GM19035 (cell line): Measurements from ENCODE around the gene ANKLE1.
A peak's percentile ranks its signal among the peaks of the same experiment; 100 is the strongest.

ENCODE experiments used
- ATAC-seq: cut with Tn5 transposase; IDR thresholded peaks from one replicate; pipeline ENCODE4 v1.9.1; 2021; ENCODE audit not compliant: unreplicated experiment

Gene ANKLE1, protein sequence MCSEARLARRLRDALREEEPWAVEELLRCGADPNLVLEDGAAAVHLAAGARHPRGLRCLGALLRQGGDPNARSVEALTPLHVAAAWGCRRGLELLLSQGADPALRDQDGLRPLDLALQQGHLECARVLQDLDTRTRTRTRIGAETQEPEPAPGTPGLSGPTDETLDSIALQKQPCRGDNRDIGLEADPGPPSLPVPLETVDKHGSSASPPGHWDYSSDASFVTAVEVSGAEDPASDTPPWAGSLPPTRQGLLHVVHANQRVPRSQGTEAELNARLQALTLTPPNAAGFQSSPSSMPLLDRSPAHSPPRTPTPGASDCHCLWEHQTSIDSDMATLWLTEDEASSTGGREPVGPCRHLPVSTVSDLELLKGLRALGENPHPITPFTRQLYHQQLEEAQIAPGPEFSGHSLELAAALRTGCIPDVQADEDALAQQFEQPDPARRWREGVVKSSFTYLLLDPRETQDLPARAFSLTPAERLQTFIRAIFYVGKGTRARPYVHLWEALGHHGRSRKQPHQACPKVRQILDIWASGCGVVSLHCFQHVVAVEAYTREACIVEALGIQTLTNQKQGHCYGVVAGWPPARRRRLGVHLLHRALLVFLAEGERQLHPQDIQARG

DNA sequence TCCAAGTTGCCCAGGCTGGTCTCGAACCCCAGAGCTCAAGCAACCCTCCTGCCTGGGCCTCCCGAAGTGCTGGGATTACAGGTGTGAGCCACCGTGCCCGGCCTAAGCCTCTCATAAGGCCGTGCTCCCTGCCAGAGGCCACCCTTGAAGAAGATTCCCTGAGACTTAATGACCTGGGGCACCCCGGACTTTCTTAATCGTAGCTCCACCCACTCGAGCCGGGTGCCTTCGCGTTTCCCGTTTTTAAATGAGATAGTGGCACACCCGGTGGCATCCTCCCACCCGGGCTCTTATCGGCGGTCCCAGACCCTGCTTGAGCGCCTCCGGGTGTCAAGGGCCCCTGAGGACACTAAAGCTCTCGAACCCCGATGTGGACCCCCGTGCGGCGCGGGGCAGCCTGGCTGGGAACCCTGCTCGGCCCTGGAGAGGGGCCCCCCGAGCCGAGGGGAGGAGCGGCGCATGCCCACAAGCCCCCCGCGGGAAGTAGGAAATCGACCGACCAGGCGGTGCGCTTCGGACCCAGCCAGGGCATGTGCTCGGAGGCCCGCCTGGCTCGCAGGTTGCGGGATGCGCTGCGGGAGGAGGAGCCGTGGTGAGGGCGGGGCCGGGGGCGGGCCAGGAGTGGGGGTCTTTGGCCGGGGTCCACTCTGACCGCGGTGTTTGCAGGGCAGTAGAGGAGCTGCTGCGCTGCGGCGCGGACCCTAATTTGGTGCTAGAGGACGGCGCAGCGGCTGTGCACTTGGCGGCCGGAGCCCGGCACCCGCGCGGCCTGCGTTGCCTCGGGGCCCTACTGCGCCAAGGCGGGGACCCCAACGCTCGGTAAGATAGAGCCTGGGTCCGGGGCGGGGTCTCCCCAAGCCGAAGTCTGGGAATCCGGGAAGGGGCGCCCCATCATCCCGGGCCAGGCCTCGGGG is at the start of gene ANKLE1:
ANKLE1 (plus strand) TSS at position 511 of the 914 bp plus-strand sequence; CDS start at position 531, 20 bp downstream.
- ATAC-seq: peak; percentile 38

DNA sequence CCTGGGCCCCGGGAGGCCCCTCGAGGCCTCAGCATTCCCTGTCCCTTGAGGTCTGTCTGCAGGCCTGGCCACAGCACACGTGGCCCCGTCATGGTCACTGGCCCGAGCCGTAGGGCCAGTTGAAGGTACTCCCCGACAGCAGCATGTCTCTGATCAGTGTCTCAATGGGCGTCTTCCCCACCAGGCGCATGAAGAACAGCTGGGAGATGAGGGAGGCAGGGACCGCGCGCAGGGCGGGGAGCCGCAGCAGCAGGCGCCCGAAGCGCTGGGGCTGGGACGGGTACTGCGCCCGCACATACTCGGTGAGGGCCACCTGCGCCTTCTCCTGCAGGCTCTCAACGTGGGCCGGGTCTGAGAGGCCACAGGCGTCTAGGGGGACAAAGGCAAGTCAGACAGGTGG is 49.4 kb upstream of the ANKLE1 start:
- ATAC-seq: no peak

DNA sequence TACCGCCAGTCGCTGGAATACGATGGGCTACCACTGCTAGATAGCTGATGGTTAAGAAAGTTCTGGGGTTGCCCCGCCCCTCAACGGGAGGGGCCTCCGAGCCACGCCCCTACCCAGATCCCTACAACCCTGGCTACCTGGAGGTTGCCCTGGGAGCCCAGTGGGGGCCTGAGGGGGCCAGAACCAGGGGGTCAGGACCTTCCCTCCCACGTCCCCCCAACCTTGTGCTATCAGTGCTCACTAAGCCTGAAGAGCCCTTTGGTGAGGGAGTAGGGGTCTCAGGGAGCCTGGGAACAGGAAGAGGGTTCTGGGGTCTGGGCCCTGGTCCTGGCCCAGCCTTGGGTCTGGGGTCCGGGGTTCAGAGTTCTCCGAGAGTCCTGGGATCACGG is 46.8 kb upstream of the ANKLE1 start:
- ATAC-seq: peak; percentile 38

DNA sequence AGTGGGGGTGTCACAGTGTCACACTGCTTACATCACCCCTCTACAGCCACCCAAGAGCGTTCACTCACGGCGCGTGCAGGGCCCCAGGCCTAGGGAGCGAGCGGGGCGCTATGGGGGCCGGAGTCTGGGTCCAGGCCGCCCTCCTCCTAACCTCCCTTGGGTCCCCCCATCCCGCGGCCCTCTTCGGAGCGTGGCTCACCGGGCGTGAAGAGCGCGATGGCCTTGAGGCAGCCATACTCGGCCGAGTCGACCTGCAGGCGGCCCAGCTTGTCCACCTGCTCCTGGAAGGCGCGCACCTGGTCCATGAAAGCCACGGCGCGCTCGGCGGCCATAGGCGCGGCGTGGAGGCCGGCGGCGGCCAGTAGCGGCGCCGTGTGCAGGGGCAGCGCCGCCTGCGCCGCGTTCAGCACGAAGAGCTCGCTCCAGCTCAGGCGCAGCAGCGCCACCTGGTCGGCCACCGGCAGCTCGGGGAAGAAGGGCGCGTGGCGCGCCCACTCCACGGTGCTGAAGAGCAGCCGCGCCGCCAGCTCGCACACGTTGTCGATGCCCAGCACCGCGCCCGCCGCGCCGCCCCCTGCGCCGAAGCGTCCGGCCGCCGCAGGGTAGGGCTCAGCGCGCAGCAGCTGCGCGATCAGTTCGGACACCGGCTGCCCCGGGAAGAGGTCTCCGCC is 46.3 kb upstream of the ANKLE1 start:
- peak; percentile 80 for ATAC-seq

DNA sequence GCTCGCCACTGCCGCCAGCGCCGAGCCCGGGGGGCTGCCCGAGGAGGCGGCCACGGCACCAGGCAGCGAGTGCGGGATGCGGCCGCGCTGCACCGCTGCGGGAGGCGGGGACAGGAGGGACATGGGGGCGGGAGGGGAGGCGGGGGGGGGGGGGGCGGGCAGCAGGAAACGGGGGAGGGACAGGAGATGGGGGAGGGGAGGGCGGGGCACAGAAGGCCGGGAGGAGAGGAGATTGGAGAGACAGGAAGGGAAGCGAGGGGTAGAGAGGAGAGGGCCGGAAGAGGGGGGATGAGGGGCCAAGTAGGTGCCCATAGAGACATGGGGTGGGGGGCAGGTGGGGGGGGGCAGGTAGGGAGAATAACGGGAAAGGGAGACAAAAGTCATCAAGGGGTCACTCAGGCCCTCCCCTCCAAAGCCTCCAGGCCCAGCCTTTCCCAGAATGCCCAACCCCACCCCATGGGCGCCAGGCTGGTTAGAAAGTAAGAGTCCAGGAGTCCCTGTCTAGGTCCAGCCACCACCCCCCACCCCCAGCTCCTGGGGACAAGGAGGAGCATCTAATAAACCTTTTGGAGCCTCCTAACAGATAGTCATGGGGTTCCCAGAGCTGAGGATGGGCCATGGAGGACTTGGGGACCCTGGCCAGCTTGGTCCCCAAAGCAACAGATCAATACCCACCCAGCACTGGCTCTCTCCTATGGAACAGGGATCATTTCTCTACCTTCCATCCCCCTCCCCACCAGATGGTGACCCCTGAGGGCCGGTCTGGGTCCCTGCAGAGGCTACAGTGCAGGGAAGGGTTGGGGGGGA is 45.5 kb upstream of the ANKLE1 start:
- peak; percentile 20 for ATAC-seq

DNA sequence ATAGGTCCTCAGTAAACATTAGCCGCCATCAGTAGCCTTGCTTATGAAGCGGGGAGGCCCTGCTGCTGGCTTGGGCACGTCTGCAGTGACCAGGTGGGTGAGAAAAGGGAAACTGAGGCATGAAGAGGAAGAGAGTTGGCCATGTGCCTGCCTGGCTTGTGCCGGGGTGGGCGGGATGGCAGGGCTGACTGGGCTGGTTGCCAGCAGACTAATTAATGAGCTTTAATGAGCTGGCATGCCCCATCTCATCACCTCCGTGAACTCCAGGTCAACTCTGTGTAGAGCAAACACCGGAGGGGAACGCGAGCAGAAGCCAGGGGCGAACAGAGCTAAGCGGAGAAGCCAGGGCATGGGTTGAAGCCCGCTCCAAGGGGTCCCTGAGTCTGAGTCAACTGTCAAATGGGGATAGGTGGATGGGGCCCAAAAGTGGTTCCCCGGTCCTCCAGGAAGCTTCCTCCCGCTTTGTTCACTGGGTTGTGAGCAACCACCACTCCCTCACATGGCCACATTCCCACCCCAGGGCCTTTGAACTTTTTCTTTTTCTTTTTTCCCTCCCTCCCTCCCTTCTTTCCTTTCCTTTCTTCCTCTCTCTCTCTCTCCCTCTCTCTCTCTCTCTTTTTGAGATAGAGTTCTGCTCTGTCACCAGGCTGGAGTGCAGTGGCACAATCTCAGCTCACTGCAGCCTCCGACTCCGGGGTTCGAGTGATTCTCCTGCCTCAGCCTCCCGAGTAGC is 44.7 kb upstream of the ANKLE1 start:
- no peak for ATAC-seq

DNA sequence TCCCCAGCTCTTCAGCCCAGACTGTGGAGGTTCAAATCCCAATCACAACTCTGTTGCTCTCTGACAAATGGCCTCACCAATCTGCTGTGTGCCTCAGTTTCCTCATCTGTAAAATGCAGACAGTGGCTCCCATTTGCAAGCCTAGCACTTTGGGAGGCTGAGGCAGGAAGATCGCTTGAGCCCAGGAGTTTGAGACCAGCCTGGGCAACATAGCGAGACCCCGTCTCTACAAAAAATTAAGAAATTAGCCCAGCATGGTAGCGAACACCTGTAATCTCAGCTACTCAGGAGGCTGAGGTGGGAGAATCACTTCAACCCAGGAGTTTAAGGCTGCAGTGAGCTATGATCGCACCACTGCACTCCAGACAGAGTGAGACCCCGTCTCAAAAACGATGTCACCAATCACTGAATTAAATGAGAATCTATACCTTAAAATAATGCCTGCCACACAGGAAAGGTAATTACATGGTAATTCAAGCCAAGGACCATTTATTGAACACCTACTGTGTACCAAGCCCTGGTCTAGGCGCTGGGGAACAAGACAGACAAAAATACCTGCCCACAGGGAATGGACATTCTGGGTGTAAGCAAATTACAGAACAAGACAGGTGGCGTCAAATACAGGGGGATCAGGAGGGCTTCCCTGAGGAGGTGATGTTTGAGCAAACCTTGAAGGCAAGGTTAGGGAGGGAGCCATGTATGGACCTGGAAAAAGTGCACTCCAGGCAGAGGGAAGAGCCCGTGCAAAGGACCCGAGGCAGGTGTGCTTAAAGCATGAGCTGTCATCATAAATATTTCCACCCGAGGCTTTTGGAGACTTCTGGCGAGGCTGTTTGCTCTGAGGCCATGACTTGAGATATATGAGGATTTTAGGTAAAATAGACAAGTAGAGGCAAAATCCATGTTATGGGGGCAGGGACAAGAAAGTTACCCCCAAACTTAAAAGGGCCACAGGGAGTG is 43.7 kb upstream of the ANKLE1 start:
- ATAC-seq: no peak

DNA sequence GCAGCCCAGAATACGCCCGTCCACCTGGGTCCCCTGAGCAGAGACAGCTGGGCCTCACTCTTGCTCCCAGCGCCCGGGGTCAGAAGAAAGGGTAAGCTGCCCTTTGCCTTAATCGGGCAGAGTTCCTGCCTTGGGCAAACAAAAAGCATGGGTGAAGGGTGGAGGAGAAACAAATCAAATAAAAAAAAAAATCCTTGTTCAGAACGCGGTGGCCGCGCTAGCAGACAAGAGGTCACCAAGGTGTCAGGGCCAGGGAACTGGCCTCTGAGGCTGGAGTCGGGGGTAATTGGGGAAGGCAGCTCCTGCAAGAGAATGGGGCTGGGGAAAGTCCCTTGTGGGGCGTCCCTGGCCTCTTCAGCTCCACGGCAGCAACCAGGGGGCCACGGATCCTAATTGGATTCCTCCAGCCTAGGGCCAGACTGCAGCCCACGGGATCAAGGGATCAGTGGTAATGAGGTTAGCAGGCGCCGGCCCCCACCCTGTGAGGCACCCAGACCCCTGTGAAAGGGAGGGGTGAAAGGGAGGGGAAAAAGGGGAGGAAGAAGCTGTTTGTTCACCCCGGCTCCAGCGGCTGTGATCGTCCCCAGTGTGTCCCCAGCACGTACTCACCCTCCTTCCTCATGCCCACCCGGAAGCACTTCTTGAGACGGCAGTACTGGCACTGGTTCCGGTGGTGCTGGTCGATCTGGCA is 41.5 kb upstream of the ANKLE1 start:
- ATAC-seq: no peak

DNA sequence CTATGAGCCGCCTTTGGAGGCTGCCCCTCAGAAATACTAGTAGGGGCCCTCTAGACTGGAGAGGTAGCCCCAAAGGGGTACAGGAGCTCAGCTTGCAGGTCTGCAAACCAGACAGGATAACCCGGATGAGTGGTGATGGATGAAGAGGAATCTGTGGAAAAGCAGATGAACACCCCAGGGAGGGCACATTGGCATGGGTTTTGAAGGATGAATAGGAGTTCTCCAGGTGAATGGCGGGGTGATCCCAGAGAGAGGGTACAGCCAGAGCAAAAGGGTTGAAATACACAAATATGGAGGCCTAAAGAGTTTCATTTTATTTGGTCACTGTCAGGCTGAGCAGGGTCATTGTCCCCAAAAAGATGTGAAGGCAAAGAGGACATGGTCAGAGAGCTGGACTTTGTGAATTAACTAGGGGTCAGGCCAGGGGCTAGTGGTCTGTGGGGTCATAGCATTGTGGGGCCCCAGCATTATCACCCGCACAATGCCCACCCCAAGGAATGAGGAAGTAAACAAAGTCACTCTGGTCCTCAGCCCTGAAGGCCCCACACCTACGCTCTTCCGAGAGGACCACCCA is 40.8 kb upstream of the ANKLE1 start:
- no peak for ATAC-seq

DNA sequence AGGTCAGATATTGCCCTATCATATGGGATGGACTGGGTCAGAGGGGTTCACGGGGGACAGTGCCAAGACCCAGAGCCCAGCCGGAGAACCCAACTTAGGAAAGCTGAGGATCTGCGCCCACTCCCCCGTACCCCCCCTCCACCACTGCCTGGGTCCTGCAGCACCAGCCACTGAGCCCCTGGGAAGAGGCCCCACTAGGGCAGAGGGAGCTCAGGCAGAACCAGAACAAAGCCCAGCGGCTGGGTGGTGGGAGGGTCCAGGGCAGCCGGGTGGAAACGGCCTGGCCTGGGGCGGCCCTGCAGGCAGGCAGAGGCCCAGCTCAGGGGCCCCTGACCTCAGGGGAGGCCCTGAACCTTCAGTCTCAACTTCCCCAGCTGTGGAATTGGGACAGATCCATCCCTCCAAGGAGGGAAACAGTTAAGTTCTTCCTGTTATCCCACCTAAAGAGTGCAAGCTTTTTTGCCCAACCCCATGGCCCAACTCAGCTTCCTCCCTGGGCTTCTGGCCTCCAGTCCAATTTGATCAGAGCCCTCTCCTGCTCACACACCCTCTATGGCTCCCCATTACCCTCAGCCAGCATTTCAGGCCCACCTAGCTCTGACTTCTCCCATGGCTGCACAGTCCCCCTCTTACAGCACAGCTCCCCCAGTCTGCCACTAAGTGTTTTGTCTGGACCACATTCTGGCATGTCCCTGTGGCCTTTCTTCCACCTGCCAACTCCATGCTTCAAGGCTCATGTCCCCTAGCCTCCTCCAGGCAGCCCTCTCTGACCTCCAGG is 39.1 kb upstream of the ANKLE1 start:
- no peak for ATAC-seq

DNA sequence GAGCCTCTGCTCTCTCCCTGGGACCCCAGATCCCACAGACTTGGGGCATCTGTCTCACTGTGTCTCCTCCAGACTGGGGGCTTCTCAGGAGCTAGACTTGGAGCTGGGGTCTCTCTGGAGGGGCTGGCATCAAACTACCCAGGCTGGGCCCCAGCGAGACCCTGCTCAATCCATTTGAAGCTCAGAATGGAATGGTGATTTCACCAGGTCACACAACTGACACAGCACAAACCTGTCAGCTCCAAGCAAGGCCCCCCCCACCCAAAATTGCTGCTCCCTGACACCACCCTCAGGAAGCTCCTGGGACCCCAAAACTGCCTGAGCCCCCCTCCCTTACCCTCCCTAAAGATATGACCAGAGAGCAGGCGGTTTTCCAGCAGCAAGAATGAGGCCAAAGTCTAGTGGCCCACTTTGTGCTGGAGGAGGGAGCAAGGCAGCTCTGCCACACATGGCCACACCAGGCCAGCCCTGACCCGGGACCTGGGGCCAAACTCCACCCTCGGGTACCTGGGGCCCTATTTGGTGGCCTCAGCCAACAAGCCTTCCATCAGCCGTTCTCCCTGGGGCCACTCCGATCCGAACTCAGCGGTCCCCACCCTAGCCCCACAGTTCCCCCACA is 38.4 kb upstream of the ANKLE1 start:
- ATAC-seq: no peak

DNA sequence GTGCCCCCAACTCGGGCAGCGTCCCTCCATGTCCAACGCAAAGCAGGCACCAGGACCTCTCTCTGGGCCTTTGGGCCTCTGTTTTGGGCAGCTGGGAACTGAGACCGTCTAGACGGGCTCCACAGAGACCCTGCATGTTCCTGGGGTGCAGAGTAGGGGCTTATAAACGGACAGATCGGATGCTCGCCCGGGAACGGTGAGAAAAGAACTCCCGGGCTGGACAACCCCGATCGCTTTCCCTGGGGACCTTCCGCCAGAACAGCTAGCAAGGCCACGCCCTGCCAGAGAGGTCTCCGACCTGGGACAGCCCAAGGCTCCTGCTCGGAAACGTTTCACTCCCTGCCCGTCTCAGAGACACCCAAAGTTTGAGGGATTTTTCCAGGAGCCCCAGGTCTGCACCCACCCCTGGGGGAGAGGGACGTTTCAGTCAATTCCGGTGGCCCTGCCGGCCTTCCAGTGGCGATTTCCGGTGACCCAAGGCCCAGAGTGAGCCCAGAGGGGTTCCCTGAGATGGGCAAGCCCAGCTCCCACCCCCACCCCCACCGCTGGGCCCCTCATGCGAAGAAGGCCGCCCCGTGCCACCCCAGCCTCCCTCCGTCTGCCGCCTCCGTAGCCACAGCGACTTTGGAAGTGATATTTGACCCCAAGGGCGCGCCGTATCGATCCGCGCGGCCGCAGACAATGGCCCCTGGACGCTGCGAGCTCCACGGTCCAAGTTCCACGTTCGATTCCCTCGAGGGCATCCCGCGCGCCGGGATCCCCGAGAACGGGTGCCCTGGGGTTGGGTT is 37.7 kb upstream of the ANKLE1 start:
- ATAC-seq: no peak

DNA sequence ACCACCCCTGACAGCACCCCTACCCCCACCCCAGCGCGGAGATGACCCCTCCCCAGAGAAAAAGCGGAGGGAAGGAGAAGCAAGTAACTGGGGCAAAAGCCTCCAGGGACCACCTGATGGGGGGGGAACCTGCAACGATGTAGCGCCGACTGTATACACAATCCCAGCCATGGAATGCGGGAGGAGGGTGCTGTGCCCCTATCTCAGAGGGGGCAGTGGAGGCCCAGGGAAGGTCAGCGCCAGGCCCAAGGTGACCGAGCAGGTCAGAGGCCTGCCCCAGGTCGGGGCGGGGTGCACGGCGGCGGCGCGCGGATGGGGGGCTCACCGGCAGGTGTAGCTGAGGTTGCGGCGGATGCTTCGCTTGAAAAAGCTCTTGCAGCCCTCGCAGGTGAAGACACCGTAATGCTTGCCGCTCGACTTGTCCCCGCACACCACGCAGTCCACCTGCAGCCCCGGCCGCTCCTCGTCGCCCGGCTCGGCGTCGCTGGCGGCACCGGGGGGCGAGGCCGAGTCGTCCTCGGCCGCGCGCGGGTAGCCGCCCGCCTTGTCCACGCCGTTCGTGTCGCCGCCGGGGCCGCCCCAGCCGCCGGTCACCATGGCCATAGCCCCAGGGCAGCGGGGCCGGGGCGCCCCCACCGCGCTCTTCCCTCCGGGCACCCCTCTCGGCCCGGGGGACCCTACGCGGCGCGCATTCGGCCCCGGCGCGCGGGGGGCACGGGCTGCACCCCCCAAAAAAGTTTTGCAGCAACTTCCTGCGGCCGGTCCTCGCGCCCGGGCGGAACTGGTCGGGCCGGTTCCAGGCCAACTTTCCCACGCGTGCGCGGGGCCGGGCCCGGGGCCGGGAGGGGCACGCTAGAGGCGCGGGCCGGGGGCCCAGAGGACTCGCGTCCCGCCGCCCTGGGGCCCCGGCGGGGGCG is 36.8 kb upstream of the ANKLE1 start:
- no peak for ATAC-seq

DNA sequence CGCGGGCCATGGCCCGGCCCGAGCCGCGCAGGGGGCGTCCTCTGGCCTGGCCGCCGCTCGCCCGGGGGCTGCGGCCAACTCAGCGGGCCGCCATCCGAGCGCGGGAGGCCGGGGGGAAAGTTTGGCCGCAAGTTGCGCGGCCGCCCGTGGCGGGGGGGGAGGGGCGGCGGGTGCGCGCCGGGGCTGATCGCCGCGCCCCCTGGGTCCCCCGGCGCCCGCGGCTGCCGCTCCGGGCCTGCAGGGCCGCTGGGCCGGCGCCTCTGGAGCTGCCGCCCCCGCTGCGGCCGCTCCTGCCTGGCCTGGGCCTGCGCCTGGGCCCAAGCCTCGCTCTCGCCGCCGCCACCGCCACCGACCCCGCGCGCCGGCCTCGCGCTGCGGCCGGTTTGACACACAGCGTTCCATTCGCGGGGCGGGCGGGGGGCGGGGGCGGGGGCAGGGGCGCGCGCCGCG is 36.1 kb upstream of the ANKLE1 start, which contains the start of gene NR2F6:
NR2F6 (minus strand) TSS at position 385 of the 450 bp plus-strand sequence. CDS start 699 bp downstream, outside the sequence.
- peak; percentile 26 for ATAC-seq
